K562 (cell line): ENCODE results near the gene HMGN1. TPM values are rescaled to one million over a fixed set of nuclear protein-coding genes. Genes with fewer than 3 reads are reported as not detected.
A peak's percentile ranks its signal among the peaks of the same experiment; 100 is the strongest.

Source experiments
- ATAC-seq: fragments of 200-7000 bp; cut with Tn5 transposase; 3 replicates; pipeline ENCODE4 v1.9.1; 2020; ENCODE audit warnings: moderate library complexity
- BruUV-seq: library from RNA; stranded (reverse); fragments of 400-500 nt; replicated peaks from 2 replicates; lab custom pipeline; 2021; lab: Mats Ljungman, UMichigan
- CTCF ChIA-PET: fragments of 300-600 bp; formaldehyde crosslinking; extraction: SDS; loops from one replicate; lab custom pipeline; 2021; ENCODE audit warnings: low intra/inter-chr PET ratio; lab: Yijun Ruan, JAX
- POLR2A ChIA-PET: fragments of 300-600, 350-650 bp; sonication (Branson Sonifier 250); formaldehyde crosslinking; extraction: SDS; loops from one replicate; lab custom pipeline; 2021; ENCODE audit warnings: antibody characterized with exemption, inconsistent platforms; lab: Yijun Ruan, JAX
- DNase-seq, 4 experiments: peaks; one replicate each; pipeline versions ENCODE4 v3.0.0 to v3.0.0-alpha.2; 2011 to 2018; ENCODE audit warnings: low spot score in 3 of 4, mixed read lengths in 3 of 4; ENCODE audit errors: extremely low read depth in 1 of 4
- FAIRE-seq: peaks from 2 replicates; lab custom pipeline; 2011; peaks lifted over from hg19 to GRCh38; lab: Jason Lieb, UNC
- H2AFZ ChIP-seq: 2 replicates; pipeline ENCODE4 v1.6.0; 2011; ENCODE audit warnings: low read depth, low read length, control low read depth, inconsistent platforms
- H3K27ac ChIP-seq: fragments of 200-600 bp; 3 replicates; pipeline ENCODE4 v1.8.0; 2011; ENCODE audit warnings: low read depth, mild to moderate bottlenecking, control low read depth, inconsistent platforms, low read length, moderate library complexity, mixed read lengths; ENCODE audit errors: extremely low read depth
- H3K27me3 ChIP-seq, 2 experiments: fragments of 300-600 bp in 1 of 2; 2 replicates in 1 of 2; 3 replicates in 1 of 2; pipeline versions ENCODE4 v1.6.0 to v1.8.0; 2011; ENCODE audit warnings: inconsistent platforms in 2 of 2, low read length in 2 of 2, mild to moderate bottlenecking in 1 of 2, mixed read lengths in 1 of 2, moderate library complexity in 1 of 2; ENCODE audit not compliant: control insufficient read depth in 2 of 2, insufficient read depth in 2 of 2
- H3K36me3 ChIP-seq: fragments of 300-600 bp; 3 replicates; pipeline ENCODE4 v1.8.0; 2011; ENCODE audit warnings: mild to moderate bottlenecking, low read length, inconsistent platforms; ENCODE audit not compliant: control insufficient read depth, insufficient read depth
- H3K4me1 ChIP-seq, 2 experiments: fragments of 200-600 bp in 1 of 2; replicated peaks in 1 of 2; 2 replicates in 1 of 2; 3 replicates in 1 of 2; pipeline versions ENCODE4 v1.5.1 to v1.8.0; 2011; ENCODE audit warnings: inconsistent platforms in 2 of 2, low read length in 2 of 2, mild to moderate bottlenecking in 1 of 2, mixed read lengths in 1 of 2, moderate library complexity in 1 of 2; ENCODE audit not compliant: control insufficient read depth in 2 of 2, insufficient read depth in 2 of 2
- H3K4me2 ChIP-seq: 2 replicates; pipeline ENCODE4 v1.6.1; 2011; ENCODE audit warnings: low read length, control low read depth, inconsistent platforms, mixed read lengths; ENCODE audit not compliant: insufficient read depth
- H3K4me3 ChIP-seq: fragments of 200-600 bp; sonication (generic), shearing (Covaris generic); 2 replicates; pipeline ENCODE4 v1.5.1; 2016; ENCODE audit warnings: control low read depth, inconsistent platforms
- H3K79me2 ChIP-seq: fragments of 200-600 bp; 3 replicates; pipeline ENCODE4 v1.8.0; 2011; ENCODE audit warnings: low read length, inconsistent platforms; ENCODE audit not compliant: control insufficient read depth, insufficient read depth
- H3K9ac ChIP-seq, 2 experiments: 2 replicates each; pipeline versions ENCODE4 v1.6.0 to v1.6.1; 2011; ENCODE audit warnings: low read depth in 2 of 2, low read length in 2 of 2, control low read depth in 1 of 2, inconsistent platforms in 1 of 2, mild to moderate bottlenecking in 1 of 2, mixed read lengths in 1 of 2; ENCODE audit not compliant: insufficient read depth in 1 of 2
- H3K9me1 ChIP-seq: one replicate; pipeline ENCODE4 v1.6.0; 2011; ENCODE audit warnings: inconsistent platforms, mild to moderate bottlenecking, low read length, moderate library complexity; ENCODE audit not compliant: control insufficient read depth, insufficient read depth
- H3K9me3 ChIP-seq: replicated peaks from 2 replicates; pipeline ENCODE4 v1.5.1; 2011; ENCODE audit warnings: low read depth, low read length, inconsistent platforms; ENCODE audit not compliant: control insufficient read depth, insufficient read depth
- H4K20me1 ChIP-seq: replicated peaks from 2 replicates; pipeline ENCODE4 v1.6.1; 2011; ENCODE audit warnings: low read length, inconsistent platforms, mixed read lengths; ENCODE audit not compliant: control insufficient read depth, insufficient read depth
- ARNT ChIP-seq, 2 experiments: fragments of 450-650 bp; IDR thresholded peaks; 2 replicates each; pipeline ENCODE4 v1.6.1; 2016; ENCODE audit warnings: mild to moderate bottlenecking in 1 of 2
- ASH1L ChIP-seq: fragments of 450-650 bp; IDR thresholded peaks from 2 replicates; pipeline ENCODE4 v1.6.1; 2018; ENCODE audit warnings: borderline replicate concordance, mild to moderate bottlenecking, low read depth; ENCODE audit not compliant: partially characterized antibody
- ATF1 ChIP-seq, 2 experiments: fragments of 450-650 bp in 1 of 2; IDR thresholded peaks; 2 replicates each; pipeline ENCODE4 v1.6.1; 2016; ENCODE audit warnings: missing compliant biosample characterization in 1 of 2, missing genetic modification characterization in 1 of 2
- CBX1 ChIP-seq: sonication (generic); IDR thresholded peaks from 2 replicates; pipeline ENCODE4 v1.6.1; 2016; ENCODE audit warnings: antibody characterized with exemption, low read depth, mild to moderate bottlenecking
- CCNT2 ChIP-seq: IDR thresholded peaks from 2 replicates; pipeline ENCODE4 v1.6.1; 2011; ENCODE audit warnings: borderline replicate concordance, low read depth, mild to moderate bottlenecking, moderate library complexity, mixed read lengths, low read length; ENCODE audit not compliant: insufficient read length; ENCODE audit errors: extremely low read depth
- EWSR1 ChIP-seq: fragments of 450-650 bp; IDR thresholded peaks from 2 replicates; pipeline ENCODE4 v1.6.1; 2018; ENCODE audit warnings: borderline replicate concordance, mild to moderate bottlenecking, low read depth, moderate library complexity; ENCODE audit not compliant: partially characterized antibody
- EZH2 ChIP-seq: IDR thresholded peaks from 2 replicates; pipeline ENCODE4 v1.6.1; 2012; ENCODE audit warnings: low read depth, mild to moderate bottlenecking, inconsistent platforms, low read length, borderline replicate concordance
- FOXK2 ChIP-seq, 2 experiments: fragments of 450-650 bp; IDR thresholded peaks in 1 of 2; conservative IDR thresholded peaks in 1 of 2; 2 replicates each; pipeline ENCODE4 v1.6.1; 2016; ENCODE audit warnings: low read depth in 2 of 2, mild to moderate bottlenecking in 1 of 2
- GATA2 ChIP-seq: sonication (generic); formaldehyde crosslinking; IDR thresholded peaks from 2 replicates; pipeline ENCODE4 v1.4.0; 2020; ENCODE audit warnings: mild to moderate bottlenecking, missing genetic modification reagents
- HDAC3 ChIP-seq: fragments of 450-650 bp; IDR thresholded peaks from 2 replicates; pipeline ENCODE4 v1.6.1; 2018; ENCODE audit warnings: borderline replicate concordance, mild to moderate bottlenecking, moderate library complexity; ENCODE audit not compliant: partially characterized antibody
- NFATC3 ChIP-seq: fragments of 450-650 bp; IDR thresholded peaks from 2 replicates; pipeline ENCODE4 v1.6.1; 2017; ENCODE audit warnings: mild to moderate bottlenecking
- NRF1 ChIP-seq, 2 experiments: fragments of 450-650 bp; IDR thresholded peaks in 1 of 2; conservative IDR thresholded peaks in 1 of 2; 2 replicates each; pipeline ENCODE4 v1.6.1; 2014; ENCODE audit warnings: mild to moderate bottlenecking in 2 of 2
- SAFB2 ChIP-seq: fragments of 200-400 bp; formaldehyde crosslinking; IDR thresholded peaks from 2 replicates; pipeline ENCODE4 v1.6.1; 2018; ENCODE audit warnings: borderline replicate concordance, low read length, low read depth, moderate library complexity; ENCODE audit not compliant: severe bottlenecking
- SP2 ChIP-seq: IDR thresholded peaks from 2 replicates; pipeline ENCODE4 v1.6.1; 2011; ENCODE audit warnings: mild to moderate bottlenecking, low read depth, low read length, moderate library complexity; ENCODE audit not compliant: poor library complexity, severe bottlenecking; ENCODE audit errors: extremely low read depth
- TOE1 ChIP-seq, 2 experiments: fragments of 450-650 bp in 1 of 2; sonication (generic) in 1 of 2; formaldehyde crosslinking in 1 of 2; IDR thresholded peaks; 2 replicates each; pipeline versions ENCODE4 v1.7.1 to v1.8.0; 2016 to 2022; ENCODE audit warnings: borderline replicate concordance in 2 of 2, mild to moderate bottlenecking in 2 of 2, antibody characterized with exemption in 1 of 2, inconsistent platforms in 1 of 2, low read depth in 1 of 2, missing genetic modification reagents in 1 of 2, moderate library complexity in 1 of 2
- TRIM24 ChIP-seq, 2 experiments: fragments of 450-650 bp; IDR thresholded peaks; 2 replicates each; pipeline ENCODE4 v1.6.1; 2016
- XRCC3 ChIP-seq: fragments of 450-650 bp; IDR thresholded peaks from 2 replicates; pipeline ENCODE4 v1.6.1; 2017; ENCODE audit warnings: mild to moderate bottlenecking, moderate library complexity
- ZNF347 ChIP-seq: fragments of 450-650 bp; formaldehyde crosslinking; IDR thresholded peaks from 2 replicates; pipeline ENCODE4 v1.4.0; 2020; ENCODE audit warnings: low read depth, mild to moderate bottlenecking, moderate library complexity
- ZNF589 ChIP-seq: fragments of 200-800 bp; sonication (Bioruptor generic); IDR thresholded peaks from 2 replicates; pipeline ENCODE4 v1.6.1; 2016; ENCODE audit warnings: low read depth, missing genetic modification characterization, missing compliant biosample characterization
- WGBS: fragments of 100-300 bp; shearing (Covaris generic); methylation state at CpG from one replicate; pipeline ENCODE4 v1.1.6; 2016; ENCODE audit warnings: low coverage, mixed read lengths; ENCODE audit not compliant: insufficient coverage; ENCODE audit errors: missing lambda C conversion rate; 5-methylcytosine and 5-hydroxymethylcytosine counted together
- in situ Hi-C: fragments of 300-500 bp; cut with MboI; formaldehyde crosslinking; loops from 4 replicates; pipeline ENCODE4 v1.15.0; 2018; ENCODE audit warnings: inconsistent platforms, mixed read lengths
- intact Hi-C: fragments of 100-400 bp; cut with micrococcal nuclease; formaldehyde crosslinking; loops from 2 replicates; pipeline ENCODE4 v1.14.2; 2022
- polyA plus RNA-seq, 8 experiments: library from polyadenylated mRNA; depleted of rRNA in 4 of 8; stranded (reverse) in 5 of 8; unstranded in 3 of 8; fragments of >200 nt; fragmentation: Nextera tagmentation in 2 of 8; fragmentation: Illumina TruSeq in 1 of 8; extraction: Ambion mirVana in 2 of 8; extraction: Trizol in 1 of 8; gene quantifications; 2 replicates each; pipeline versions ENCODE4 v1.2.1 to v1.2.3, GENCODE V29; 2011 to 2014; ENCODE audit warnings: inconsistent platforms in 1 of 8, missing spikeins in 1 of 8
- total RNA-seq, 7 experiments: library from RNA; depleted of rRNA in 6 of 7; stranded (reverse); fragments of >200 nt in 6 of 7; fragmentation: Illumina TruSeq in 2 of 7; extraction: Trizol in 2 of 7; gene quantifications; 2 replicates each; pipeline versions ENCODE4 v1.2.1 to v1.2.3, GENCODE V29; 2011 to 2021; ENCODE audit warnings: low replicate concordance in 1 of 7
- TF ChIP-seq, protein P1 (sequence below): sonication (generic); formaldehyde crosslinking; IDR thresholded peaks from 2 replicates; pipeline ENCODE4 v1.8.0; 2022; ENCODE audit warnings: mild to moderate bottlenecking, missing genetic modification reagents

HMGN1 gene
- total and polyA plus RNA-seq, 9 of the 15 experiments (the other 6 are each of a cell fraction or from before 2014, with no cell fraction given): 124 to 626 (median 498) TPM

DNA sequence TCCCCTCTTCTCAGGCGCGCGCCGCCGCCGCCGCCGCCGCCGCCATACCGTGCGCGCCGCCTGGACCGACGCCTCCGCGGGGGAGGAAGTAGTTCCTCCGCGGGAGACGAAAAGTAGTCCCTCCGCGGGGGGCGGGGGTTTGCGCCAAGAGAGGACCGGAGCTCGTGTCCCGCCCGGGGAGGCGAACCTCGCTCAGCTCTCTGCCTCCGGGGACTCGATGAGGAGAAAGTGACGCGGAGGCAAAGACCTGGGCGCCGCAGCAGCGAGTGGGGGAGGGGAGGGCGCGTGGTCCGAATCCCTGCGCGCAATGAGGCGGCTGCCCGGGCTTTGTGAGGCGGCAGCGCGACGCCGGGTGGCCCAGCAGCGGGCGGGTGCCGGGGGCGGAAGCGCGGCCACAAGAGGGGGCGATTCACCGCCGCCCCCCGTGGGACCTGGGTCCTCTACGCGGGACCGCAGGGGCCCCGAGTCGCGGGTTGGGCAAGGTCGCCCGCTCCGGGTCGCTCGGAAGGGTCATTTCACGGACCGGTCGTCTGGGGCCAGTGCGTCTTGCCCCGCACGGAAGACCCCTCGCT, 35.2 kb downstream of the HMGN1 start, which contains the start of gene BRWD1:
Gene BRWD1 (minus strand): TSS at position 62 of the 572 bp plus-strand sequence. CDS start 141 bp downstream, outside the sequence.
- peak; percentile 71 for ATAC-seq
- Histone ChIP-seq H3K79me2 (peaks cover 56% of the 10 kb centered on the region), H3K9ac (peak within 1 kb of the TSS; percentile 95 to 98), H3K27me3 (no peaks in the 10 kb centered on the region), H3K9me3 (no peaks in the 10 kb centered on the region), H4K20me1 (peaks cover 9% of the 10 kb centered on the region), H3K9me1 (no peaks in the 10 kb centered on the region), H3K27ac (peak within 1 kb of the TSS; percentile 97), H3K36me3 (peaks cover 31% of the 10 kb centered on the region), H3K4me1 (peaks cover 29 to 42% of the 10 kb centered on the region in 2 experiments), H3K4me3 (peak within 1 kb of the TSS; percentile 62), H2AFZ (peak within 1 kb of the TSS; percentile 88), H3K4me2 (peak within 1 kb of the TSS; percentile 99)
- ChIA-PET CTCF (interaction anchor here (1.7 kb wide), 1 partner anchor 75 kb away, joined by 14 read pairs; no protein-coding TSS in a partner anchor), POLR2A (interaction anchor here (0.6 to 7.1 kb wide), 15 partner anchors 9 to 491 kb away, joined by 3 to 73 read pairs (median 4); partner anchors contain the start of genes HMGN1 and PSMG1)
- BruUV-seq: no TSS peak
- in situ Hi-C loops: no loop called here
- WGBS: 1% methylated on average over 51 of the region's 78 CpGs
- FAIRE-seq: no peak
- DNase-seq: peak; percentile 91 to 93 (median 92)
- intact Hi-C loops: loop anchor here (1.0 to 10.0 kb wide), 5 partner anchors 35 to 129 kb away; partner anchors contain the start of genes HMGN1 and PSMG1
- TF ChIP-seq EZH2: no peak
- peak; percentile 88 for TF ChIP-seq HDAC3
- peak; percentile 88 for TF ChIP-seq CCNT2
- peak in 1 of 2 experiments; percentile 83; a peak in 3 of 4 replicates for TF ChIP-seq ARNT (IDR thresholded peaks at IDR 0.05)
- no peak for TF ChIP-seq SP2
- TF ChIP-seq NRF1 (conservative IDR thresholded peaks at IDR 0.05 in 1 of 2, IDR thresholded peaks at IDR 0.05 in 1 of 2): no peak; a peak in 1 of 4 replicates
- TF ChIP-seq TOE1 (IDR thresholded peaks at IDR 0.05; ENCODE audit: borderline replicate concordance): peak; percentile 94
- 0 out of 2 replicates have a peak, but pooled peaks have one; percentile 90 for TF ChIP-seq TOE1 (CRISPR knock-in tag; IDR thresholded peaks at IDR 0.05; ENCODE audit: borderline replicate concordance, low read depth)
- TF ChIP-seq NFATC3: peak; percentile 60; the same call in 1 of the 2 replicates
- TF ChIP-seq FOXK2 (conservative IDR thresholded peaks at IDR 0.05 in 1 of 2, IDR thresholded peaks at IDR 0.05 in 1 of 2; ENCODE audit: low read depth in 2 of 2): peak in 1 of 2 experiments; percentile 52; a peak in 1 of 4 replicates
- no peak for TF ChIP-seq SAFB2
- TF ChIP-seq ZNF347: no peak; the same call in 1 of the 2 replicates
- TF ChIP-seq CBX1: peak; percentile 91
- TF ChIP-seq ZNF589 (CRISPR knock-in tag): peak; percentile 96
- TF ChIP-seq XRCC3: no peak
- TF ChIP-seq EWSR1: no peak
- TF ChIP-seq ASH1L: peak; percentile 53
- peak; percentile 86 to 96 for TF ChIP-seq TRIM24 (IDR thresholded peaks at IDR 0.05)
- no peak for TF ChIP-seq ATF1 (CRISPR knock-in tag; IDR thresholded peaks at IDR 0.05)
- TF ChIP-seq ATF1 (tag; IDR thresholded peaks at IDR 0.05): peak; percentile 97
- TF ChIP-seq, protein P1, sequence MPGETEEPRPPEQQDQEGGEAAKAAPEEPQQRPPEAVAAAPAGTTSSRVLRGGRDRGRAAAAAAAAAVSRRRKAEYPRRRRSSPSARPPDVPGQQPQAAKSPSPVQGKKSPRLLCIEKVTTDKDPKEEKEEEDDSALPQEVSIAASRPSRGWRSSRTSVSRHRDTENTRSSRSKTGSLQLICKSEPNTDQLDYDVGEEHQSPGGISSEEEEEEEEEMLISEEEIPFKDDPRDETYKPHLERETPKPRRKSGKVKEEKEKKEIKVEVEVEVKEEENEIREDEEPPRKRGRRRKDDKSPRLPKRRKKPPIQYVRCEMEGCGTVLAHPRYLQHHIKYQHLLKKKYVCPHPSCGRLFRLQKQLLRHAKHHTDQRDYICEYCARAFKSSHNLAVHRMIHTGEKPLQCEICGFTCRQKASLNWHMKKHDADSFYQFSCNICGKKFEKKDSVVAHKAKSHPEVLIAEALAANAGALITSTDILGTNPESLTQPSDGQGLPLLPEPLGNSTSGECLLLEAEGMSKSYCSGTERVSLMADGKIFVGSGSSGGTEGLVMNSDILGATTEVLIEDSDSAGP (CRISPR knock-in tag): no peak
- no peak for TF ChIP-seq GATA2 (CRISPR knock-in tag)
